ENCODE measurements around the gene OLFM1. TPM values are rescaled to one million over a fixed set of nuclear protein-coding genes. Genes with fewer than 3 reads are reported as not detected.

OLFM1 gene
- total RNA-seq, 1 experiment from 2014 or later, result not detected

- Histone ChIP-seq H4K20me1 (ENCODE audit: insufficient read depth) (no peaks in the 10 kb centered on the region), H3K36me3 (ENCODE audit: low read depth) (no peaks in the 10 kb centered on the region), H3K27me3 (ENCODE audit: insufficient read depth, low read depth) (peaks cover 96% of the 10 kb centered on the region), H3F3A (ENCODE audit: insufficient read depth, low read depth) (no peaks in the 10 kb centered on the region), H3K9me2 (ENCODE audit: insufficient read depth) (no peaks in the 10 kb centered on the region), H3K4me3 (no peak overlapping the region), H2AFZ (no peak overlapping the region), H3K4me2 (no peak overlapping the region), H3K27ac (no peak overlapping the region), H3K79me2 (ENCODE audit: low read depth) (no peaks in the 10 kb centered on the region), H3K9me3 (ENCODE audit: insufficient read depth, low read depth) (no peaks in the 10 kb centered on the region), H3K4me1 (replicated peaks; ENCODE audit: insufficient read depth) (no peaks in the 10 kb centered on the region)
- POLR2A ChIA-PET (ENCODE audit: unreplicated experiment), result no interaction called here
- CTCF ChIA-PET, result no interaction called here
- no TSS peak for BruUV-seq (replicated peaks)
- TF ChIP-seq CTCF (conservative IDR thresholded peaks at IDR 0.05) (no peak), EZH2 (IDR thresholded peaks at IDR 0.05; ENCODE audit: low read depth) (no peak)
- DNase-seq, result no peak
- intact Hi-C loops (cut with micrococcal nuclease; ENCODE audit: unreplicated experiment), result no loop called here
These were observed 48.1 kb upstream of the OLFM1 start for GRCh38 chr9:135039266-135039870.

- Histone ChIP-seq H3K4me2 (no peak overlapping the region), H3K27ac (no peak overlapping the region), H3K4me1 (replicated peaks; ENCODE audit: insufficient read depth) (no peaks in the 10 kb centered on the region), H2AFZ (no peak overlapping the region), H3K36me3 (ENCODE audit: low read depth) (no peaks in the 10 kb centered on the region), H3F3A (ENCODE audit: insufficient read depth, low read depth) (no peaks in the 10 kb centered on the region), H3K79me2 (ENCODE audit: low read depth) (no peaks in the 10 kb centered on the region), H3K27me3 (ENCODE audit: insufficient read depth, low read depth) (peaks cover 95% of the 10 kb centered on the region), H3K9me3 (ENCODE audit: insufficient read depth, low read depth) (no peaks in the 10 kb centered on the region), H3K9me2 (ENCODE audit: insufficient read depth) (no peaks in the 10 kb centered on the region), H4K20me1 (ENCODE audit: insufficient read depth) (no peaks in the 10 kb centered on the region), H3K4me3 (no peak overlapping the region)
- CTCF ChIA-PET, result no interaction called here
- intact Hi-C loops (cut with micrococcal nuclease; ENCODE audit: unreplicated experiment), result no loop called here
- no TSS peak for BruUV-seq (replicated peaks)
- no peak for TF ChIP-seq CTCF (conservative IDR thresholded peaks at IDR 0.05)
- TF ChIP-seq EZH2 (IDR thresholded peaks at IDR 0.05; ENCODE audit: low read depth), result no peak
- POLR2A ChIA-PET (ENCODE audit: unreplicated experiment), result no interaction called here
- DNase-seq, result no peak
These were observed 47.4 kb upstream of the OLFM1 start for GRCh38 chr9:135039916-135040645.

DNA sequence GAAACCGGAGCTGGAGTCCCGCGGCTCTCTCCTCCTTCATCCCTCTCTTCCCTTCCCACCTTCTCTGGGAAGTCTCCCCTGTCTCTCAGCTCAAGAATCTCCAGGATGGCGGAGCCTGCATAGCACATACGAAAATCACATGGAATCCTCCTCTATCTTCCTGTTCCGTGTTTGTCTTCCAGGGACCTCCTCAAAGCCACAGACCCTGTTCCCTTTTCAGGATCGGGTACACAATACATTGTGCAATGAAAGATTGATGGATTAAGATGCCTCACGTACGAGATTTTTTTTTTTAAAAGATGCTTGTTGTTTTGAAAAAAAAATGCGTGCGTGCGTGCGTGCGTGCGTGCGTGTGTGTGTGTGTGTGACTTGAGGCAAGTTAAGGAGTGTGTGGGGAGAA lies 46.6 kb upstream of the OLFM1 start:
- no peak overlapping the region for H3K4me3 ChIP-seq
- H3K9me2 ChIP-seq (ENCODE audit: insufficient read depth), result no peaks in the 10 kb centered on the region
- intact Hi-C loops (cut with micrococcal nuclease; ENCODE audit: unreplicated experiment), result no loop called here
- no peaks in the 10 kb centered on the region for H3K79me2 ChIP-seq (ENCODE audit: low read depth)
- H4K20me1 ChIP-seq (ENCODE audit: insufficient read depth), result no peaks in the 10 kb centered on the region
- ChIA-PET CTCF (no interaction called here), POLR2A (ENCODE audit: unreplicated experiment) (no interaction called here)
- BruUV-seq (replicated peaks), result no TSS peak
- H3K4me1 ChIP-seq (replicated peaks; ENCODE audit: insufficient read depth), result no peaks in the 10 kb centered on the region
- no peak overlapping the region for H3K4me2 ChIP-seq
- no peaks in the 10 kb centered on the region for H3K36me3 ChIP-seq (ENCODE audit: low read depth)
- H3K27ac ChIP-seq, result no peak overlapping the region
- H2AFZ ChIP-seq, result no peak overlapping the region
- TF ChIP-seq CTCF (conservative IDR thresholded peaks at IDR 0.05) (no peak), EZH2 (IDR thresholded peaks at IDR 0.05; ENCODE audit: low read depth) (no peak)
- H3K9me3 ChIP-seq (ENCODE audit: insufficient read depth, low read depth), result no peaks in the 10 kb centered on the region
- H3F3A ChIP-seq (ENCODE audit: insufficient read depth, low read depth), result no peaks in the 10 kb centered on the region
- no peak for DNase-seq
- H3K27me3 ChIP-seq (ENCODE audit: insufficient read depth, low read depth), result peaks cover 98% of the 10 kb centered on the region

Measured in PC-9 (cell line).